Activated CD4-positive, alpha-beta T cell treated with anti-CD3 and anti-CD28 coated beads for 36 hours (primary cell): ENCODE results near the gene APOC4. TPM values are rescaled to one million over a fixed set of nuclear protein-coding genes. Genes with fewer than 3 reads are reported as not detected.

ENCODE experiments used
- ATAC-seq: fragments of 200-7000 bp; cut with Tn5 transposase; one replicate; pipeline ENCODE4 v1.10.0; 2021; ENCODE audit warnings: mild to moderate bottlenecking, moderate library complexity
- CTCF ChIA-PET: fragments of 350-600 bp; sonication (Branson Sonifier 250); formaldehyde crosslinking; loops from one replicate; lab custom pipeline; 2021; ENCODE audit warnings: antibody characterized with exemption; lab: Charles Lee
- POLR2A ChIA-PET: fragments of 350-600 bp; sonication (Branson Sonifier 250); formaldehyde crosslinking; loops from one replicate; lab custom pipeline; 2021; ENCODE audit warnings: antibody characterized with exemption, inconsistent platforms; lab: Charles Lee
- DNase-seq: peaks from one replicate; pipeline ENCODE4 v3.0.0-alpha.2; 2020
- H3K27ac Mint-ChIP-seq: one replicate; pipeline ENCODE4 v1.8.0; 2021; ENCODE audit warnings: mixed read lengths
- H3K27me3 Mint-ChIP-seq: one replicate; pipeline ENCODE4 v1.8.0; 2021; ENCODE audit warnings: mixed read lengths
- H3K36me3 Mint-ChIP-seq: one replicate; pipeline ENCODE4 v1.8.0; 2021; ENCODE audit warnings: low read depth, mixed read lengths
- H3K4me1 Mint-ChIP-seq: one replicate; pipeline ENCODE4 v1.8.0; 2021; ENCODE audit warnings: mixed read lengths
- H3K4me3 Mint-ChIP-seq: one replicate; pipeline ENCODE4 v1.8.0; 2021; ENCODE audit warnings: mild to moderate bottlenecking, moderate library complexity, mixed read lengths
- H3K9me3 Mint-ChIP-seq: one replicate; pipeline ENCODE4 v1.8.0; 2021; ENCODE audit warnings: low read depth, mixed read lengths
- intact Hi-C, 2 experiments: fragments of 100-400 bp; cut with DNase I in 1 of 2; cut with micrococcal nuclease in 1 of 2; formaldehyde crosslinking; loops; one replicate each; pipeline versions ENCODE4 v1.14.2 to v1.15.1; 2022 to 2024; cut with DNase I, micrococcal nuclease
- total RNA-seq, 2 experiments: library from RNA; stranded (reverse); gene quantifications; one replicate each; pipeline ENCODE4 v1.2.3, GENCODE V29; 2021

APOC4 gene
- total RNA-seq, 2 experiments from 2014 or later = not detected

DNA sequence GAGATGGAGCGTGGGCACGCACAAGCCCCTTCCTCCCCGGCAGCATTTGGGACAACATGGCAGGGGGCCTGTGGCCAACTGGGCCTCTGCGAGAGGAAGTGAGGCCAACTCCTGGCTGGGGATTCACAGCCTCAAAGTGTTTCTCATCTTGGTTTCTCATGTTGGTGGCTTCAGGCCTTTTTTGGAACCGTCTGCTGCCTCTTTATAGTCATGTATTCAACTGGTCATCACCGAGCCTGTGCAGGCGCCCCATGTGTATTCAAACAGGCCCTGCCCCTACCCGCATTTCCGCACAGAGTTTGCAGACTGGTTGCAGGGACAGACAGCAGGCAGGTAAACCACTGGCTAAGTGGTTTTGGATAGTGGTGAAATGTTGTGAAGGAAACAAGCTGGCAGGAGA, 42.0 kb downstream of the APOC4 start:
- ChIA-PET POLR2A (no interaction called here), CTCF (interaction anchor here (0.6 kb wide), 1 partner anchor 1215 kb away, joined by 3 read pairs; no protein-coding TSS in a partner anchor)
- ATAC-seq (no peak), DNase-seq (no peak)
- no peaks in the 10 kb centered on the region for H3K9me3 Mint-ChIP-seq
- peaks cover 10% of the 10 kb centered on the region for H3K36me3 Mint-ChIP-seq
- H3K27me3 Mint-ChIP-seq = no peaks in the 10 kb centered on the region
- no peak overlapping the region for H3K27ac Mint-ChIP-seq
- H3K4me1 Mint-ChIP-seq = no peaks in the 10 kb centered on the region
- intact Hi-C loops = no loop called here
- H3K4me3 Mint-ChIP-seq = no peak overlapping the region

DNA sequence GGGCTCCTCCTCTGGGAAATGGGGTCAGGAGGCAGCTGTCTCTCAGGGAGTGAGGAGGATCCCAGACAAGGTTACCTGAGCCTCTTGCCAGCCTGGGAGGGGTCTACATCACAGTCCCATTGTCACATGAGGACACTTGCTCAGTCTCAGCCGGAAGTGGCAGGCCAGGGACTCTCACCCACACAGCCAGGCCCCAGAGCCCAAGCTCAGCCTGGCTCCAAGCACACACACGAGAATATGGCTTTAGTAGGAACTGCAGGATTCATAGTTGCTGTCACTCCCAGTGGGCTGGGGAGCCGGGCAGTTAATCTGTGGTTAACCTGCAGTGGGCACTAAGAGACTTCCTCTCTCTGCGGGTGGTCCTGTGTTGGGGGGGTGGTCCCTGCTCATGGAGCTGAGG, 43.4 kb downstream of the APOC4 start:
- intact Hi-C loops = loop anchor here in 1 of 2 experiments (5.0 kb wide), 1 partner anchor 202 kb away; no protein-coding TSS in a partner anchor
- no peak for ATAC-seq
- H3K27me3 Mint-ChIP-seq = no peaks in the 10 kb centered on the region
- peaks cover 11% of the 10 kb centered on the region for H3K36me3 Mint-ChIP-seq
- no peak overlapping the region for H3K27ac Mint-ChIP-seq
- DNase-seq = no peak
- H3K4me3 Mint-ChIP-seq = no peak overlapping the region
- POLR2A ChIA-PET = no interaction called here
- CTCF ChIA-PET = interaction anchor here (0.7 to 1.0 kb wide), 2 partner anchors 74 to 79 kb away, joined by 3 to 5 read pairs; no protein-coding TSS in a partner anchor
- H3K9me3 Mint-ChIP-seq = no peaks in the 10 kb centered on the region
- no peaks in the 10 kb centered on the region for H3K4me1 Mint-ChIP-seq

DNA sequence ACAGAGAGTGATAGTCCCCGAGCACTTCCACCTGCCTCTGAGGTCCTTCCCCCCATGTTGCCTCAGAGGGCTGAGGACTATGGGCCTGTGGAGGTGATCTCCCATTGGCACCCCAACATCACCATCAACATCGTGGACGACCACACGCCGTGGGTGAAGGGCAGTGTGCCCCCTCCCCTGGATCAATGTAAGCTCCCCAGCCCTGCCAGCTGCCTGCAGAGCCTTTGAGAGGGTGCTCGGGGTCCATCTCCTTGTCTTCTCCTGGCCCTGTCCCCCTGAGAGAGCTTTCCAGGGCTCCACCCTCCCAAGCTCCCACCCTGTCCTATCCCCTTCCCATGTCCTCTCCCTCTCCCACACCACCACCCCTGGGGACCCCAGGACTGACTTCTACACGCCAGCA, 44.4 kb downstream of the APOC4 start:
- DNase-seq (no peak), ATAC-seq (no peak)
- ChIA-PET CTCF (interaction anchor here (0.7 to 1.0 kb wide), 7 partner anchors 8 to 115 kb away, joined by 3 to 5 read pairs (median 3); no protein-coding TSS in a partner anchor), POLR2A (no interaction called here)
- Mint-ChIP-seq H3K36me3 (peaks cover 12% of the 10 kb centered on the region), H3K27ac (no peak overlapping the region), H3K4me1 (no peaks in the 10 kb centered on the region), H3K4me3 (no peak overlapping the region), H3K27me3 (no peaks in the 10 kb centered on the region), H3K9me3 (no peaks in the 10 kb centered on the region)
- intact Hi-C loops = loop anchor here in 1 of 2 experiments (5.0 kb wide), 1 partner anchor 201 kb away; no protein-coding TSS in a partner anchor

DNA sequence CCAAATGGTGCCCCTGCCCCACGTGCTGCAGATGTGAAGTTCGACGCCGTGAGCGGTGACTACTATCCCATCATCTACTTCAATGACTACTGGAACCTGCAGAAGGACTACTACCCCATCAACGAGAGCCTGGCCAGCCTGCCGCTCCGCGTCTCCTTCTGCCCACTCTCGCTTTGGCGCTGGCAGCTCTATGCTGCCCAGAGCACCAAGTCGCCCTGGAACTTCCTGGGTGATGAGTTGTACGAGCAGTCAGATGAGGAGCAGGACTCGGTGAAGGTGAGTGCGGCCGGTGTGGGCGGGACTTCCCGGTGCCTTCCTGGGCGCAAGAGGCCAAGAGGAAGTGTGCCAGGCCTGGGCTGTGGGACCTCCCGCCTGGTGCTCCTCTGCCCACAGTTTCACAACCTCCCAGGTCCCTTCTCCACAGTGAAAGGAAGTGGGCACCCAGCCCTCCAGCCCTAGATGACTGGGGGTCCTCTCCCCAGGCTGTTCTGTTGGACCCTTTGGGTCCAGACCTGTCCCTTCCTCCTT, 45.2 kb downstream of the APOC4 start:
- H3K27ac Mint-ChIP-seq = no peak overlapping the region
- ChIA-PET CTCF (interaction anchor here (0.9 to 1.0 kb wide), 2 partner anchors 25 to 114 kb away, joined by 3 to 4 read pairs; no protein-coding TSS in a partner anchor), POLR2A (no interaction called here)
- no peak for DNase-seq
- H3K9me3 Mint-ChIP-seq = no peaks in the 10 kb centered on the region
- H3K36me3 Mint-ChIP-seq = peaks cover 11% of the 10 kb centered on the region
- intact Hi-C loops = loop anchor here in 1 of 2 experiments (5.0 kb wide), 1 partner anchor 200 kb away; no protein-coding TSS in a partner anchor
- H3K4me1 Mint-ChIP-seq = no peaks in the 10 kb centered on the region
- no peak overlapping the region for H3K4me3 Mint-ChIP-seq
- ATAC-seq = no peak
- H3K27me3 Mint-ChIP-seq = no peaks in the 10 kb centered on the region

DNA sequence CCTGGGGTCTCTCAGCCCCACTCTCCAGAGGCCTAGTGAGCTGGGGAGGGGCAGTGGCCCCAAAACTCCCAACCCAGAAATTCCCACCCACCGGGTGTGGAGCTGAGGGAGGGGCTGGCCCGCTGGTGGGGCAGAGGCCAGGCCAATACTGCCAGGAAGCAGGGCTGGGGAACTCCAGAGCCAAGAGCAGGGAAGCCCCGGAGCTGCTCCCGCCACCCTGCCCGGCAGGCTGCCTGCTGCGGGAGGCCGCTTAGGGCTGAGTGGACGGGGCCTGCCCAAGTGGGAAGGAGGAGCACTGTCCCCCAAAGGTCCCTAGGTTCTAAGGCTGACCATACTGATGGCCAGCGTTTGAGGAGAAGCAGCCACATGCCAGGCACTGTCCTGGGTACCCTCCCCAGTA, 46.2 kb downstream of the APOC4 start:
- Mint-ChIP-seq H3K4me1 (no peaks in the 10 kb centered on the region), H3K36me3 (peaks cover 14% of the 10 kb centered on the region), H3K27me3 (no peaks in the 10 kb centered on the region), H3K27ac (no peak overlapping the region), H3K4me3 (no peak overlapping the region), H3K9me3 (no peaks in the 10 kb centered on the region)
- no peak for ATAC-seq
- intact Hi-C loops = loop anchor here in 1 of 2 experiments (5.0 kb wide), 1 partner anchor 199 kb away; no protein-coding TSS in a partner anchor
- CTCF ChIA-PET = interaction anchor here (0.6 to 2.4 kb wide), 7 partner anchors 9 to 72 kb away, joined by 3 to 9 read pairs (median 6); partner anchors contain the start of gene CLASRP
- DNase-seq = no peak
- POLR2A ChIA-PET = interaction anchor here (0.6 kb wide), 1 partner anchor 143 kb away, joined by 3 read pairs; no protein-coding TSS in a partner anchor

DNA sequence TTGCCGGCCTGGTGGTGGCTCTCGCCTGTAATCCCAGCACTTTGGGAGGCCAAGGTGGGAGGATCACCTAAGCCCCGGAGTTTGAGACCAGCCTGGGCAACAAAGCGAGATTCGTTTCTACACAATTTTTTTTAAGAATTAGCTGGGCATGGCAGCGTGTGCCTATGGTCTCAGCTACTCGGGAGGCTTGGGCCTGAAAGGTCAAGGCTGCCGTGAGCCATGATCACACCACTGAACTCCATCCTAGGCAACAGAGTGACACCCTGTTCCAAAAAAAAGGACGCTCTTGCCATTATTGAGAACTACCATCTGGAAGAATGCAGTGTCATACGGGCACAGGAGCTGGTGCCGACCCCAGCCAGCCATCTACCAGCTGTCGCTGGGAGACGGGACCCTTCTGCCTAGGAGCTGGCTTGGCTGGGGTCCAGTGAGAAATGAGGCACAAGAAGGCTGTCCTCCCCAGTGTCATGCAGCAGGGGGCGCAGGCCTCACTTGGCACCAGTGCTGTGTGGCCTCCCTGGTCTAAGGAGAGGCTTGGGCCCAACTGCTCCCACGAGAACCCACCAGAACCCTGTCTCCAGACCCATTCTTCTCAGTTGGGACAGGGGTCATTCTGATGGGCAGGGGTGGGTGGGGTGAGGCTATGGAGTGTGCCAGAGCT, 47.0 kb downstream of the APOC4 start:
- H3K27ac Mint-ChIP-seq = no peak overlapping the region
- POLR2A ChIA-PET = interaction anchor here (1.0 kb wide), 1 partner anchor 91 kb away, joined by 3 read pairs; no protein-coding TSS in a partner anchor

DNA sequence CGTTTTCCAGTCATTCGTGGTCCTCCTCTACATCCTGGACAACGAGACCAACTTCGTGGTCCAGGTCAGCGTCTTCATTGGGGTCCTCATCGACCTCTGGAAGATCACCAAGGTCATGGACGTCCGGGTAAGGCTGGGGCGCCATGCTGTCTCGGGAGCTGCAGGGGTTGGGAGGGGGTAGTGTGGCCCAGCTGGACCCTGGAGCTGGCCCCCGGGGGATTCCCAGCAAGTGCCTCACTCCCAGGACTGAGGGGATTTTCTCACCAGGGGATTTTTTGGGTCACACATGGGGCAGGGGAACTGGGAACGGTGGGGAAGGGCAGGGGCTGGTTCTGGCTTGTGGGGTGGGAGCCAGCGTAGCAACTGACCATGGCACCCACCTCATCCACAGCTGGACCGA, 48.4 kb downstream of the APOC4 start:
- ChIA-PET CTCF (interaction anchor here (0.7 to 2.5 kb wide), 5 partner anchors 9 to 69 kb away, joined by 4 to 9 read pairs (median 7); partner anchors contain the start of gene CLASRP), POLR2A (no interaction called here)
- Mint-ChIP-seq H3K27ac (no peak overlapping the region), H3K9me3 (no peaks in the 10 kb centered on the region), H3K36me3 (peaks cover 14% of the 10 kb centered on the region), H3K27me3 (no peaks in the 10 kb centered on the region), H3K4me1 (no peaks in the 10 kb centered on the region), H3K4me3 (no peak overlapping the region)
- ATAC-seq (no peak), DNase-seq (no peak)
- intact Hi-C loops = no loop called here

More for the DNA sequence above, 47.0 kb downstream of the APOC4 start:
- no peaks in the 10 kb centered on the region for H3K27me3 Mint-ChIP-seq
- no peaks in the 10 kb centered on the region for H3K9me3 Mint-ChIP-seq
- H3K36me3 Mint-ChIP-seq = peaks cover 14% of the 10 kb centered on the region
- peak; percentile 82 for DNase-seq
- no peak overlapping the region for H3K4me3 Mint-ChIP-seq
- CTCF ChIA-PET = interaction anchor here (0.6 to 2.5 kb wide), 16 partner anchors 10 to 1024 kb away, joined by 3 to 9 read pairs (median 4); partner anchors contain the start of gene CLASRP
- H3K4me1 Mint-ChIP-seq = no peaks in the 10 kb centered on the region
- ATAC-seq = peak; percentile 89
- intact Hi-C loops = loop anchor here in 1 of 2 experiments (1.0 to 5.0 kb wide), 3 partner anchors 70 to 198 kb away; no protein-coding TSS in a partner anchor

DNA sequence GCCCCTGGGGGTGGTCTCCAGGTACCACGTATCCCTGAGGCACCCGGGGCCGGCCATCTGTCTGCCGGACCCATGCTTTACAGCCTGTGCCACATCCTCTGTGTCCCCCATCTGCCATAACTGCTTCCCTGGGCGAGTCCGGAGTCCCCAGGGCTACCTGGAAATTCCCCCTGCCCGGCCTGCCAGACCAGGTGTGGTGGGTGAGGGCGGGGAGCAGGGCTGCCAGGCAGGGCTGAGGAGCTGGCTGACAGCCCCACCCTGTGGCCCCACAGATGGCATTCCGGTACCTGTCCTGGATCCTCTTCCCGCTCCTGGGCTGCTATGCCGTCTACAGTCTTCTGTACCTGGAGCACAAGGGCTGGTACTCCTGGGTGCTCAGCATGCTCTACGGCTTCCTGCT, 48.9 kb downstream of the APOC4 start:
- H3K4me1 Mint-ChIP-seq = no peaks in the 10 kb centered on the region
- H3K27me3 Mint-ChIP-seq = no peaks in the 10 kb centered on the region
- CTCF ChIA-PET = interaction anchor here (0.7 to 2.5 kb wide), 2 partner anchors 9 to 13 kb away, joined by 4 to 7 read pairs; no protein-coding TSS in a partner anchor
- intact Hi-C loops = no loop called here
- POLR2A ChIA-PET = no interaction called here
- H3K9me3 Mint-ChIP-seq = no peaks in the 10 kb centered on the region
- peaks cover 11% of the 10 kb centered on the region for H3K36me3 Mint-ChIP-seq
- H3K4me3 Mint-ChIP-seq = no peak overlapping the region
- no peak for ATAC-seq
- no peak overlapping the region for H3K27ac Mint-ChIP-seq
- DNase-seq = no peak

DNA sequence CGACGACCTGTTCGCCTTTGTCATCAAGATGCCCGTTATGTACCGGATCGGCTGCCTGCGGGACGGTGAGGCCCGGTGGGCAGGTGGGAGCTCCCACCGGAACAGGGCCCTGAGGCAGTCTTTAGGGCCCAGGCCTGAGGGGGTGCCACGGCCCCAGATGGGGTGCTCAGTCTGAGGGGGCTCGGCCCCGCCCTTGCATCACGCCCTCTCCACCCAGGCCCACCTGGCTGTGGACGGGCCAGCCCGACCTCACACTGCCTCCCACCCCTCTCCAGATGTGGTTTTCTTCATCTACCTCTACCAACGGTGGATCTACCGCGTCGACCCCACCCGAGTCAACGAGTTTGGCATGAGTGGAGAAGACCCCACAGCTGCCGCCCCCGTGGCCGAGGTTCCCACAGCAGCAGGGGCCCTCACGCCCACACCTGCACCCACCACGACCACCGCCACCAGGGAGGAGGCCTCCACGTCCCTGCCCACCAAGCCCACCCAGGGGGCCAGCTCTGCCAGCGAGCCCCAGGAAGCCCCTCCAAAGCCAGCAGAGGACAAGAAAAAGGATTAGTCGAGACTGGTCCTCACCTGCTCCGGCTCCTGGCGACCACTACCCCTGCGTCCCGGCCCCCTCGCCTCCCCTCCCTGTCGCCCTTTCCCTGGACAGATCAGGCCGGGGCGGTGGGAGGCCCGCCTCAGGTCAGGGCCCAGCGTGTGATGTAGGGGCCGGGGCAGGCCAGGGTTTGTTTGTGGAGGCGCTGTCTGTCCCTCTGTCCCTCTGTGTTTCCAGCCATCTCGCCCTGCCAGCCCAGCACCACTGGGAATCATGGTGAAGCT, 50.5 kb downstream of the APOC4 start:
- CTCF ChIA-PET = interaction anchor here (0.6 kb wide), 1 partner anchor 16 kb away, joined by 3 read pairs; no protein-coding TSS in a partner anchor
- intact Hi-C loops = no loop called here
- ATAC-seq = no peak
- POLR2A ChIA-PET = no interaction called here
- DNase-seq = no peak
- no peaks in the 10 kb centered on the region for H3K4me1 Mint-ChIP-seq
- H3K27ac Mint-ChIP-seq = no peak overlapping the region
- H3K9me3 Mint-ChIP-seq = no peaks in the 10 kb centered on the region
- no peak overlapping the region for H3K4me3 Mint-ChIP-seq
- peaks cover 11% of the 10 kb centered on the region for H3K36me3 Mint-ChIP-seq
- H3K27me3 Mint-ChIP-seq = no peaks in the 10 kb centered on the region

DNA sequence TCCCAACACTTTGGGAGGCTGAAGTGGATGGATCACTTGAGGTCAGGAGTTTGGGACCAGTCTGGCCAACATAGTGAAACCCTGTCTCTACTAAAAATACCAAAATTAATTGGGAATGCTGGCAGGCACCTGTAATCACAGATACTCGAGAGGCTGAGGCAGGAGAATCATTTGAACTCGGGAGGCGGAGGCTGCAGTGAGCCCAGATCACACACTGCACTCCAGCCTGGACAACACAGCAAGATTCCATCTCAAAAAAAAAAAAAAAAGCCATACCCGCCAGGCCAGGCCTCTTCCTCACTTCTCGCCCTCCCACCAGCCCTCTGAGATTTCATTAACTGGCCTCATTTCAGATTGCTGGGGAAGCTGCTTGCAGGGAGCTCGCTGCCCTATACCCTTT, 51.5 kb downstream of the APOC4 start:
- intact Hi-C loops = no loop called here
- Mint-ChIP-seq H3K4me1 (no peaks in the 10 kb centered on the region), H3K9me3 (no peaks in the 10 kb centered on the region), H3K4me3 (no peak overlapping the region), H3K27me3 (no peaks in the 10 kb centered on the region), H3K36me3 (peaks cover 11% of the 10 kb centered on the region), H3K27ac (no peak overlapping the region)
- ChIA-PET POLR2A (no interaction called here), CTCF (no interaction called here)
- DNase-seq = no peak
- ATAC-seq = no peak
